NK-92 (cell line): ENCODE results near the gene SLC2A4.

Experiments used
- DNase-seq: peaks from one replicate; lab custom pipeline; 2025; ENCODE audit not compliant: unreplicated experiment; lab: John Stamatoyannopoulos, UW

The SLC2A4 gene

DNA sequence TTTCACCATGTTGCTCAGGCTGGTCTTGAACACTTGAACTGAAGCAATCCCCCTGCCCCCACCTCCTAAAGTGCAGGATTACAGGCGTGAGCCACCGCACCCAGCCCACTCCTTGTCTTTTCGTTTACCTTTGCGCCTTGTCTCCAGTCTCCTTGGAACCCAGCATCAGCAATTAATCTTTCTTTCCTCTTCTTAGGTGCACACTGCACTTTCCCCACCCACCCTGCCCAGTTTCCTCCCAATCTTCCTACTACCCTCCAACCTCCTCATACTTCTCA is 17.8 kb upstream of the SLC2A4 start:
- no peak for DNase-seq

DNA sequence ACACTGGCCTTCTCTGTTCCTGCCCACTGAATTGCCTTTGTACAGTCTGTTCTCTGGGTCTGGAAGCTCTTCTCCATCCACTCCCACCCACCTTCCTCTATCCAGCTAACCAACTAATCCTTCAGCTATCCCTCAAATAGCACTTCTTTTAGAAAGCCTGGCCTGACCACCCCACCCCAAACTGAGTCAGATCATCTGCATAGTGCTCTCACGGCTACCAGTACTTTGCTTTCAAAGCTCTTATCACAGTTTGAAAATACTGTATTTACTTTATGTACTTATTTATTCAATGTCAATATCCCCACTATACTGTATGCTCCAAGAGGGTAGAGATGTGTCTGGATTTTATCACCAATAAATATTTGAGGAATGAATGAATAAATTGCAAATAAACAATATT is 14.7 kb upstream of the SLC2A4 start:
- DNase-seq = no peak

- DNase-seq = no peak
These were observed 2.1 kb upstream of the SLC2A4 start for GRCh38 chr17:7279448-7279847.

- DNase-seq = no peak
These were observed 922 bp upstream of the SLC2A4 start for GRCh38 chr17:7280519-7281073.

GRCh38 chr17:7281953-7282751 is 634 bp downstream of the SLC2A4 start:
- DNase-seq = no peak

GRCh38 chr17:7282752-7283321 is 1.3 kb downstream of the SLC2A4 start:
- no peak for DNase-seq

GRCh38 chr17:7283471-7284216 is 2.1 kb downstream of the SLC2A4 start:
- DNase-seq = no peak

DNA sequence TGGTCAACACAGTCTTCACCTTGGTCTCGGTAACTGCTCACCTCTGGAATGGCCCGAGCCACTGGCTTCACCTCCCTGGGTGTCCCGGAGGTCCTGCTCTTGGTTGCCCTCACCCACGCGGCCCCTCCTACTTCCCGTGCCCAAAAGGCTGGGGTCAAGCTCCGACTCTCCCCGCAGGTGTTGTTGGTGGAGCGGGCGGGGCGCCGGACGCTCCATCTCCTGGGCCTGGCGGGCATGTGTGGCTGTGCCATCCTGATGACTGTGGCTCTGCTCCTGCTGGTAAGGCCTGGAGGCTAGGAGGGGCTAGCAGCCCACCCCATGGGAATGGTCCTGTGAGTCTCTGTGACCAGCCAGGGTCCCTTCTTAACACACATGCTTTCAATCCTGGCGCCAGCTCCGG is 3.4 kb downstream of the SLC2A4 start:
- no peak for DNase-seq

GRCh38 chr17:7285679-7286078 is 4.2 kb downstream of the SLC2A4 start:
- DNase-seq = no peak

GRCh38 chr17:7289256-7290032 is 7.9 kb downstream of the SLC2A4 start:
- DNase-seq = no peak

- no peak for DNase-seq
These were observed 8.6 kb downstream of the SLC2A4 start for GRCh38 chr17:7290166-7290565.

DNA sequence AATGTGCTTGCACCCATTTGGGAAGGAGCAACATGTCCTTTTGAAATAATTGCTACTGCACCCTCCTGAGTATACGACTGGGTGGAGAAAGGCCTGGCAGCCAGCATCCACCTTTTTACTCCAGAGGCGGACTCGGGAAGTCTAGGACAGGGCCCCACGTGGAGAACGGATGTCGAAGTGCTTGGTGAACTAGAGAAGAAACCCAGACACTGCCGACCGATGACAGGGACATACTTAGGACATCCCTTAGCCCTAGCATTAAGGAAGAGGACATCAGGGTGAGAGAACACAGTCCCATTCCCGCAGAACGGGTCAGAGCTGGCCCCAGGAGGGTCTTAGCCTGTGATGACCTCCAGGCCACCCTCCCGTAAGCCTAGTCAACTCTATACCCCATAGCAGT is 9.2 kb downstream of the SLC2A4 start:
- no peak for DNase-seq

DNA sequence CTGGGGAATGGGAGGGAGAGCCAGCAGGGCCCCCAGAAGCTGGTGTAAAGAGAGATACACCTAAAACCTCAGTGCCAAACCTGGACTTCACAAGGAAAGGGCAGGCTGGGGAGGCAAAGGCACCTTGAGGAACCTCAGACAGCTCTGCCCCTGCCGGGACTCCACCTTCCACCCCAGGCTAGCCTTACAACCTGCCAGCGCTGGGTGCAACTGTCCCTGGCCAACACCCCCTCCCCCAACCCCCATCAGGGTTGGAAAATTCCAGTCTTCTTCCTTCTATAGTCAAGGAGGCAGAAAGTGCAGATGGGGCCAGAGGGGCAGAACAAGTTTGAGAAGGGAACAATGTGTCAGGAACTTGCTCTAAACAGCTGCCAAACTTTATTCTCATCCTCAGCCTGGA is 10.7 kb downstream of the SLC2A4 start:
- no peak for DNase-seq

DNA sequence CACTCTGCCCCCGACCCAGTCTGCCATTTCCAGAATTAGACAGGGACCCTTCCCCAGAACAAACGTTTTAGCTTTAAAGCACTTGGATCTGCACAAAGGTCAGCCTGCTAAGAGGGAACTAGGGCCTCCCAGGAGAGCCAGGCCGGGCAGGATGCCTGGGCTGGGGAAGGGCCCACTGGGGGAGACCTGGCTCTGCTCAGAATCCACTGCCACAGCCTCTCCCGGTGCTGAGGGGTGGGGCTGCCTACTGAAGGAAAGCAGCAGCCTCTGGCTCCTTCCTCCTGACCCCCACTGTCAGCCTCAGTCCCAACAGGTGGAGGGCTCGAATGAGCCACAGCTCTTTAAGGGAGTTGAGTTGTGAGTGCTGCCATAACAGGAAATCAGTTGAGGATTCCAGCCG is 11.2 kb downstream of the SLC2A4 start:
- DNase-seq = no peak

GRCh38 chr17:7293159-7293558 is 11.6 kb downstream of the SLC2A4 start:
- DNase-seq = no peak

GRCh38 chr17:7293816-7294613 is 12.5 kb downstream of the SLC2A4 start:
- no peak for DNase-seq

DNA sequence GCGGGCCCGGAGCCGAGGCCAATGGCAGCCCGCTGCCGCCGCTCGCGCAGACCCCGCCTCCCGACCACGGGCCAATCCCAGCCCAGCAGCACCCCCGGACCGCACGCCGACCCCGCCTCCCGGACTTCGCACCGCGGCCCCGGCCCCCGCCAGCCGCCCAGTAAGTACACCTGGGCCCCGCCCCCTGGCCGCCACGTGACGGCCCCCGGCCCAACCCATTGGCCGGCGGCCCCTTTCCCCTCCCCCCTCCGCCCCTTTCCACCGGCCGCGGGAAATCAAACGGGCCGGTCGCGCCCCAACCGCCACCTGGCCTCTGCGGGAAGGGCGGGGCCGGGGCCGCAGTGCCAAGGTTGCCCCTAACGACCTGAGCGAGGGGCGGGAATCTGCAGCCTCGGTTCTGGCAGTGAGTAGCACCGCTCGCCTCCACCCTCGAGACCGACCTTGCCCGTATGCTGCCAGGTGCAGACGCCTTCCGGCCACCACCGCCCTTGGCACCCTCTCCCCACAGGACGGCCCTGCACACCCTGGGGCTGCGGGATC is 13.2 kb downstream of the SLC2A4 start, which contains the start of gene YBX2:
TSS of gene YBX2 (minus strand) at position 26 of the 540 bp plus-strand sequence. CDS start 139 bp downstream, outside the sequence.
- no peak for DNase-seq

GRCh38 chr17:7295230-7296180 is 14.0 kb downstream of the SLC2A4 start:
- no peak for DNase-seq
